Occipital lobe (tissue), 2 donors: ENCODE results near the gene GNAZ. TPM values are rescaled to one million over a fixed set of nuclear protein-coding genes. Genes with fewer than 3 reads are reported as not detected.
"Not testable (repeated sequence)": the region's sequence is repeated elsewhere in the genome, so short reads cannot be mapped to it uniquely, and the experiment has no call there.

Experiments used
- DNase-seq: peaks from one replicate; lab custom pipeline; 2025; lab: John Stamatoyannopoulos, UW
- total RNA-seq: library from RNA; depleted of rRNA; stranded (reverse); fragments of >200 nt; gene quantifications from one replicate; pipeline ENCODE4 v1.2.3, GENCODE V29; 2014

The GNAZ gene
- 192 TPM for total RNA-seq

- DNase-seq = no peak
Observed at GRCh38 chr22:23070418-23071229, at the start of gene GNAZ. Gene GNAZ, plus strand, starts transcription at chr22:23070519. Its CDS starts 25,177 bp downstream, at chr22:23095696.

- DNase-seq = no peak
Observed at GRCh38 chr22:23020659-23021293, 49.5 kb upstream of the GNAZ start.

- not testable (repeated sequence) for DNase-seq
Observed at GRCh38 chr22:23021660-23022353, 48.5 kb upstream of the GNAZ start.

- DNase-seq = no peak
Observed at GRCh38 chr22:23023294-23023693, 47.0 kb upstream of the GNAZ start.

- DNase-seq = no peak
Observed at GRCh38 chr22:23026777-23027176, 43.5 kb upstream of the GNAZ start.

GRCh38 chr22:23027849-23028248 lies 42.5 kb upstream of the GNAZ start:
- not testable (repeated sequence) for DNase-seq

- DNase-seq = no peak
Observed at GRCh38 chr22:23029521-23030228, 40.6 kb upstream of the GNAZ start.

GRCh38 chr22:23031381-23031780 lies 38.9 kb upstream of the GNAZ start:
- DNase-seq = no peak

GRCh38 chr22:23031786-23032185 lies 38.5 kb upstream of the GNAZ start:
- no peak for DNase-seq

- no peak for DNase-seq
Observed at GRCh38 chr22:23032658-23033057, 37.7 kb upstream of the GNAZ start.

- no peak for DNase-seq
Observed at GRCh38 chr22:23033116-23033905, 37.0 kb upstream of the GNAZ start.

GRCh38 chr22:23034621-23035556 lies 35.4 kb upstream of the GNAZ start:
- DNase-seq = no peak

- no peak for DNase-seq
Observed at GRCh38 chr22:23035557-23036277, 34.6 kb upstream of the GNAZ start.

- no peak for DNase-seq
Observed at GRCh38 chr22:23036684-23037428, 33.5 kb upstream of the GNAZ start.

- DNase-seq = no peak
Observed at GRCh38 chr22:23037429-23038333, 32.6 kb upstream of the GNAZ start.

- no peak for DNase-seq
Observed at GRCh38 chr22:23038334-23038642, 32.0 kb upstream of the GNAZ start.

- no peak for DNase-seq
Observed at GRCh38 chr22:23038902-23039301, 31.4 kb upstream of the GNAZ start.
